ENCODE results near the gene ZG16B.

Gene ZG16B

GRCh38 chr16:2874912-2875362 is 44.8 kb downstream of the ZG16B start:
- peak; percentile 100 for ATAC-seq

DNA sequence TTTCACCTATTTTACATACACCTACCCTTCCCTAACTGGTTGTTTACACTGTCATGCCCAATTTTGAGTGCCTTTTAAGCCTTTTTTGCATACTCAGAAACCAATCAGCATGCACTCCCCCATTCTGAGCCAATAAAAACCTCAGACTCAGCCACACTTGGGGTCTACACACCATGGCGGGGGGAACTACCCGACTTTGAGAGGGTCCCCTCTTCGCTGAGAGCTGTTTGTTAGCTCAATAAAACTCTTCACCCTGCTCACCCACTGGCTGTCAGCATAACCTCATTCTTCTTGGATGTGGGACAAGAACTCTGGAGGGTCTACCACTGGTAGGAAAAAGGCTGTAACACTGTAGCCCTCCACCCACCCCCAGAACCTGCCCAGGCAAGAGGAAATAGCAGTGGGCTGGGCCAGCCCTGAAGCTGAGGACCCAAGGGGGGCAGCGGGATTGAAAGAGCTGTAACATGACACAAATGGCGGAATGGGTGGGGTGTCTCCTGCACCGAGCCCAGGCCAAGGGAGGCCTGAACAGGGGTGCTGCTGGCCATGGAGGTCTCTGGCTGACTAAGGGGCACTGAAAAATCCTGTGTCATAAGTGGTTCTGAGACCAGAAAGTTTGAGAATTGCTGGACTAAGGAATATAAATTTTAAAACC is 49.9 kb downstream of the ZG16B start:
- TF ChIP-seq, protein P1, sequence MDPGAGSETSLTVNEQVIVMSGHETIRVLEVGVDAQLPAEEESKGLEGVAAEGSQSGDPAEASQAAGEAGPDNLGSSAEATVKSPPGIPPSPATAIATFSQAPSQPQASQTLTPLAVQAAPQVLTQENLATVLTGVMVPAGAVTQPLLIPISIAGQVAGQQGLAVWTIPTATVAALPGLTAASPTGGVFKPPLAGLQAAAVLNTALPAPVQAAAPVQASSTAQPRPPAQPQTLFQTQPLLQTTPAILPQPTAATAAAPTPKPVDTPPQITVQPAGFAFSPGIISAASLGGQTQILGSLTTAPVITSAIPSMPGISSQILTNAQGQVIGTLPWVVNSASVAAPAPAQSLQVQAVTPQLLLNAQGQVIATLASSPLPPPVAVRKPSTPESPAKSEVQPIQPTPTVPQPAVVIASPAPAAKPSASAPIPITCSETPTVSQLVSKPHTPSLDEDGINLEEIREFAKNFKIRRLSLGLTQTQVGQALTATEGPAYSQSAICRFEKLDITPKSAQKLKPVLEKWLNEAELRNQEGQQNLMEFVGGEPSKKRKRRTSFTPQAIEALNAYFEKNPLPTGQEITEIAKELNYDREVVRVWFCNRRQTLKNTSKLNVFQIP (CRISPR knock-in tag; IDR thresholded peaks at IDR 0.05; ENCODE audit: borderline replicate concordance, low read depth) = no peak
- no peak for ATAC-seq

More at GRCh38 chr16:2874912-2875362, 44.8 kb downstream of the ZG16B start:
- TF ChIP-seq BACH2 (CRISPR knock-in tag; IDR thresholded peaks at IDR 0.05; ENCODE audit: borderline replicate concordance) = no peak
- no peak for TF ChIP-seq OSR1 (CRISPR knock-in tag; IDR thresholded peaks at IDR 0.05)

All from SK-N-SH treated with all-trans-retinoic acid at 6 μM for 48 hours (cell line).